OCI-LY3 (cell line): ENCODE results near the gene TMEM14B.

Experiments used
- CTCF ChIP-seq: fragments of 200-600, 300-600 bp; sonication (generic); IDR thresholded peaks from 2 replicates; pipeline ENCODE4 v1.5.1; 2014; ENCODE audit warnings: antibody characterized with exemption, low read length, low read depth
- EZH2phosphoT487 ChIP-seq: fragments of 200-600 bp; shearing (Covaris generic); IDR thresholded peaks from 2 replicates; pipeline ENCODE4 v1.6.1; 2018; ENCODE audit warnings: antibody characterized with exemption, mixed run types, low read depth

DNA sequence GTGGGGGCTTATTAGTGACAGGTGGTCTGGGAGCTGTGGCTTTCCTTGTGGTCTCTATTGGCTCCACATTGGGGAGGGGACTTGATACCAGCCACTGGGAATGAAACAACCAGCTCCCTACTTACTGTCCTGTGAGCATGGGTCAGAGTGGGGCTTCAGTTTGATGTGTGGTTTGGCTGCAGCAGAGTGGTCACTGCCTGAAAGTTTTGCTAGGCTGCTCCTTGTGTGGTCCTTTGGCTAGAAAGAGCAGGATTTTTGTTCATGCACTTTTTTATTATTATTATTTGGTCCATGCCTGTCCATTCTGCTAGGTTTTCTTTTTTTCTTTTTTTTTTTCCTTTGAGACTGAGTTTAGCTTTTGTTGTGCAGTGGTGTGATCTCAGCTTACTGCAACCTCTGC lies 7.5 kb upstream of the TMEM14B start:
- TF ChIP-seq CTCF (no peak), EZH2phosphoT487 (no peak)
